ENCODE measurements around the gene ZKSCAN3.
A peak's percentile ranks its signal among the peaks of the same experiment; 100 is the strongest.

Gene ZKSCAN3

DNA sequence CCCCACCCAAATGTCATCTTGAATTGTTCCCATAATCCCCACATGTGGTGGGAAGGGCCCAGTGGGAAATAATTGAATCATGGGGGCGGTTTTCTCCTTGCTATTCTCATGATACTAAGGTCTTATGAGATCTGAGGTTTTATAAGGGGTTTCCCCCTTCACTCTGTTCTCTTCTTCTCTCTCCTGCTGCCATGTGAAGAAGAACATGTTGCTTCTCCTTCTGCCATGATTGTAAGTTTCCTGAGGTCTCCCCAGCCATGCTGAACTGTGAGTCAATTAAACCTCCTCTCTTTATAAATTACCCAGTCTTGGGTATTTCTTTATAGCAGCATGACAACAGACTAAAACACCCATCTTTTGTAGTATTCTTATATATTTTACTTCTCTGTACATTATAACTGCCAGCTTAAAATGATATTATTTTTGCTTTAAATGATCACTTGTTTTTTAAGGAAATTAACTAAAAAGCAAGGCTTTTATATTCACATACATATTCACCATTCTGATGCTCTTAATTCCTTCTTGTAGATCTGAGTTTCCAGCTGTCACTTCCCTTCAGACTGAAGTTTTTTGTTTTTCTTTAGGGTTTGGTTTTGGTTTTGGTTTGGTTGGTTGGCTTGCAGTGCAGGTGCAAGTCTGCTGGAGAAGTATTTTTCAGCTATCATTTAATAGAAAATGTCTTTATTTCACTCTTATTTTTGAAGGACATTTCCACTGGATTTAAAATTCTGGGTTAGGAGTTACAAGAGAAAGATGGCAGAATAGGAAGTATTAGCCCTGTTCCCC, 9.2 kb upstream of the ZKSCAN3 start:
- in situ Hi-C loops (cut with HindIII; ENCODE audit: low pct_ligation_motif_present, low sequenced_read_pairs): no loop called here
- DNase-seq: no peak
- H3K27ac ChIP-seq: no peak overlapping the region
- H3K4me3 ChIP-seq (ENCODE audit: low read depth, low read length): no peak overlapping the region
- H3K27me3 ChIP-seq (replicated peaks): no peaks in the 10 kb centered on the region
- H3K36me3 ChIP-seq (replicated peaks): no peaks in the 10 kb centered on the region
- TF ChIP-seq, protein P1, sequence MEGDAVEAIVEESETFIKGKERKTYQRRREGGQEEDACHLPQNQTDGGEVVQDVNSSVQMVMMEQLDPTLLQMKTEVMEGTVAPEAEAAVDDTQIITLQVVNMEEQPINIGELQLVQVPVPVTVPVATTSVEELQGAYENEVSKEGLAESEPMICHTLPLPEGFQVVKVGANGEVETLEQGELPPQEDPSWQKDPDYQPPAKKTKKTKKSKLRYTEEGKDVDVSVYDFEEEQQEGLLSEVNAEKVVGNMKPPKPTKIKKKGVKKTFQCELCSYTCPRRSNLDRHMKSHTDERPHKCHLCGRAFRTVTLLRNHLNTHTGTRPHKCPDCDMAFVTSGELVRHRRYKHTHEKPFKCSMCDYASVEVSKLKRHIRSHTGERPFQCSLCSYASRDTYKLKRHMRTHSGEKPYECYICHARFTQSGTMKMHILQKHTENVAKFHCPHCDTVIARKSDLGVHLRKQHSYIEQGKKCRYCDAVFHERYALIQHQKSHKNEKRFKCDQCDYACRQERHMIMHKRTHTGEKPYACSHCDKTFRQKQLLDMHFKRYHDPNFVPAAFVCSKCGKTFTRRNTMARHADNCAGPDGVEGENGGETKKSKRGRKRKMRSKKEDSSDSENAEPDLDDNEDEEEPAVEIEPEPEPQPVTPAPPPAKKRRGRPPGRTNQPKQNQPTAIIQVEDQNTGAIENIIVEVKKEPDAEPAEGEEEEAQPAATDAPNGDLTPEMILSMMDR (IDR thresholded peaks at IDR 0.05; ENCODE audit: low read depth, low read length, missing control alignments): no peak

DNA sequence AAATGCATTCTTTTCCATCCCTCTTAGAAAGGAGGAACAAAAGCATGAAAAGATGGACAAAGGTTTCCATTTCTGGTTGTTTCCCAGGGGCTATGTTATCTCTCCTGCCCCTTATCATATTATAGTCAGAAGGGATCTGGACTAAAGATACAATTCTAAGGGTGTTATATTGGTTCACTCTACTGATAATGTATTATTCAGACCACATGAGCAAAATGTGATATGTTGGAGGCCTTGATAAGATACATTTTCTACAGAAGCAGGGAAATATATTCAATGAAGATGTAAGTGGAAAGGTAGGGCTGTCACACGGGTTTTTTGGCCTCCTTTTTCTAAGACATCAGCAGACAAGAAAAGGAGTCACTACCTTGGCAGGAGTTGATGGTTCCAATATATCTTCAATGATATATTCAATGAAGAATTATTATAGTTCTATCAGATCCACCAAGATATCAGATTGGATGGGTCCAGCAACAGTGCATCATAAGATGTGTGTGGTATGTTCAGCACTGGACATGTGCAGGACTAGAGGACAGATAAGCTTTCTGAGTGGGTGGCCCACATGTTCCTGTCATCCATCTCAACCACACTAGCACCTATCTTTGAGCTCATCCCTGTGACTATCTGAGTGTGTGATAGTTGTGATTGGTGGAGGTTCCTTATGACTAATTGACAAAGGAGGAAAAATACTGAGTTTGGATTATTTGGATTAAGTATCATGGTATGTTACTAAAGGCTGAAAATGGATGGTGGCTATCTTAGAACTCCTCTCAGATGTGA, 5.7 kb upstream of the ZKSCAN3 start:
- Histone ChIP-seq H3K27ac (no peak overlapping the region), H3K27me3 (replicated peaks) (peaks cover 7% of the 10 kb centered on the region), H3K4me3 (ENCODE audit: low read depth, low read length) (no peak overlapping the region), H3K36me3 (replicated peaks) (no peaks in the 10 kb centered on the region)
- DNase-seq: no peak
- in situ Hi-C loops (cut with HindIII; ENCODE audit: low pct_ligation_motif_present, low sequenced_read_pairs): no loop called here
- TF ChIP-seq, protein P1 (IDR thresholded peaks at IDR 0.05; ENCODE audit: low read depth, low read length, missing control alignments): no peak

GRCh38 chr6:28345201-28345600, 4.5 kb upstream of the ZKSCAN3 start:
- no peaks in the 10 kb centered on the region for H3K36me3 ChIP-seq (replicated peaks)
- in situ Hi-C loops (cut with HindIII; ENCODE audit: low pct_ligation_motif_present, low sequenced_read_pairs): no loop called here
- H3K27me3 ChIP-seq (replicated peaks): peaks cover 7% of the 10 kb centered on the region
- DNase-seq: no peak
- no peak overlapping the region for H3K27ac ChIP-seq
- no peak overlapping the region for H3K4me3 ChIP-seq (ENCODE audit: low read depth, low read length)
- TF ChIP-seq, protein P1 (IDR thresholded peaks at IDR 0.05; ENCODE audit: low read depth, low read length, missing control alignments): no peak

- in situ Hi-C loops (cut with HindIII; ENCODE audit: low pct_ligation_motif_present, low sequenced_read_pairs): no loop called here
- Histone ChIP-seq H3K27ac (no peak overlapping the region), H3K4me3 (ENCODE audit: low read depth, low read length) (no peak overlapping the region), H3K27me3 (replicated peaks) (peaks cover 7% of the 10 kb centered on the region), H3K36me3 (replicated peaks) (no peaks in the 10 kb centered on the region)
- DNase-seq: no peak
- TF ChIP-seq, protein P1 (IDR thresholded peaks at IDR 0.05; ENCODE audit: low read depth, low read length, missing control alignments): no peak
Observed at GRCh38 chr6:28347119-28347518, 2.6 kb upstream of the ZKSCAN3 start.

GRCh38 chr6:28349344-28349891, 329 bp upstream of the ZKSCAN3 start:
- H3K27me3 ChIP-seq (replicated peaks): peaks cover 7% of the 10 kb centered on the region
- H3K36me3 ChIP-seq (replicated peaks): no peaks in the 10 kb centered on the region
- in situ Hi-C loops (cut with HindIII; ENCODE audit: low pct_ligation_motif_present, low sequenced_read_pairs): no loop called here
- peak overlapping the region; percentile 43 for H3K27ac ChIP-seq
- H3K4me3 ChIP-seq (ENCODE audit: low read depth, low read length): peak overlapping the region; percentile 83
- TF ChIP-seq, protein P1 (IDR thresholded peaks at IDR 0.05; ENCODE audit: low read depth, low read length, missing control alignments): no peak
- DNase-seq: no peak

Data from brain microvascular endothelial cell (primary cell).